NCI-H446 (cell line): ENCODE results near the gene CFAP74.
A peak's percentile ranks its signal among the peaks of the same experiment; 100 is the strongest.
"Not testable (repeated sequence)": the region's sequence is repeated elsewhere in the genome, so short reads cannot be mapped to it uniquely, and the experiment has no call there.

Source experiments
- DNase-seq, 2 experiments: peaks; one replicate each; lab custom pipeline; 2025; lab: John Stamatoyannopoulos, UW

The CFAP74 gene

GRCh38 chr1:1899266-1899966, 104.2 kb downstream of the CFAP74 start:
- DNase-seq, result no peak

GRCh38 chr1:1898246-1898933, 105.2 kb downstream of the CFAP74 start:
- DNase-seq, result no peak

GRCh38 chr1:1895456-1896336, 107.9 kb downstream of the CFAP74 start:
- no peak for DNase-seq

- no peak for DNase-seq
These were observed 108.5 kb downstream of the CFAP74 start for GRCh38 chr1:1895060-1895418.

GRCh38 chr1:1894354-1895059, 109.1 kb downstream of the CFAP74 start:
- DNase-seq, result no peak

GRCh38 chr1:1893997-1894353, 109.6 kb downstream of the CFAP74 start:
- no peak for DNase-seq

- no peak for DNase-seq
These were observed 110.1 kb downstream of the CFAP74 start for GRCh38 chr1:1893291-1893985.

GRCh38 chr1:1892763-1893120, 110.8 kb downstream of the CFAP74 start:
- DNase-seq, result no peak

- DNase-seq, result no peak
These were observed 111.4 kb downstream of the CFAP74 start for GRCh38 chr1:1892079-1892762.

- DNase-seq, result peak; percentile 59 to 87
These were observed 112.1 kb downstream of the CFAP74 start for GRCh38 chr1:1891349-1892078.

GRCh38 chr1:1890506-1891348, 112.9 kb downstream of the CFAP74 start, which contains the start of gene GNB1:
TSS of gene GNB1 (minus strand) at chr1:1891087. CDS start at chr1:1825453, 65,634 bp downstream.
- DNase-seq, result peak; percentile 65 to 97

- peak in 1 of 2 experiments; percentile 50 for DNase-seq
These were observed 113.6 kb downstream of the CFAP74 start for GRCh38 chr1:1889847-1890505.

GRCh38 chr1:1889090-1889750, 114.4 kb downstream of the CFAP74 start:
- no peak for DNase-seq

GRCh38 chr1:1883890-1884289, 119.7 kb downstream of the CFAP74 start:
- not testable (repeated sequence) for DNase-seq

- no peak for DNase-seq
These were observed 120.3 kb downstream of the CFAP74 start for GRCh38 chr1:1883092-1883873.

GRCh38 chr1:1881727-1882126, 121.9 kb downstream of the CFAP74 start:
- DNase-seq, result no peak

- DNase-seq, result no peak
These were observed 122.8 kb downstream of the CFAP74 start for GRCh38 chr1:1880617-1881312.
